ENCODE results near the gene MRTFB. TPM values are rescaled to one million over a fixed set of nuclear protein-coding genes. Genes with fewer than 3 reads are reported as not detected.
"Not testable (repeated sequence)": the region's sequence is repeated elsewhere in the genome, so short reads cannot be mapped to it uniquely, and the experiment has no call there.

The MRTFB gene
- total RNA-seq, 8 experiments from 2014 or later = 4.2 to 32.2 (median 13.6) TPM

GRCh38 chr16:14112539-14112856 lies 41.4 kb downstream of the MRTFB start:
- no peak for ATAC-seq (replicated peaks in 6 of 8)
- in situ Hi-C loops (cut with MboI; ENCODE audit: low pct_unique_long_range_greater_than_20kb in 2 of 9, low sequenced_read_pairs in 9 of 9, unreplicated experiment in 9 of 9) = no loop called here
- WGBS, 10 experiments = 0 to 100% (median 60%) methylated on average over 1 of the region's 1 CpG; no CpG with 5 or more reads in 4 of the 10 experiments
- Histone ChIP-seq H3K4me3 (no peak overlapping the region), H3K27ac (no peak overlapping the region), H3K4me1 (replicated peaks in 1 of 2) (no peaks in the 10 kb centered on the region)

DNA sequence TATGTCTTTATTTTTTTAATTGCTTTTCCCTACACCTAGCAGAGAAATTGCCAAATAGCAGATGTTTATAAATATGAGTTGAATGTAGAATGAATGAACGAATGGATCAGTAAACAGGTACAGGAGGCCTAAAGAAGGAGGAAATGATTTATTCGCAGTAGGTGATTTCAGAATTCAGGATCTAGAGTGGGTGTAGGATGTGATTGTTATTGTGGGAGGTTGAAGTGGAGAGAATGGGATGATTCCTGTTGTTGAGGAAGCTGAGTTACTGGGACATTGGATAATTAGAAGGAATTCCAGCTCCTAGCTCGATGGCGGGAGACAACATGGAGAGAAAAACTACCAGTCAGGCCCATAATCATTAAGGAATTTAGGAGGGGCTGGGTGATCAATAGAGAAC lies 42.2 kb downstream of the MRTFB start:
- in situ Hi-C loops (cut with MboI; ENCODE audit: low pct_unique_long_range_greater_than_20kb in 2 of 9, low sequenced_read_pairs in 9 of 9, unreplicated experiment in 9 of 9) = no loop called here
- Histone ChIP-seq H3K4me1 (replicated peaks in 1 of 2) (no peaks in the 10 kb centered on the region), H3K27ac (no peak overlapping the region), H3K4me3 (no peak overlapping the region)
- WGBS, 10 experiments = 70 to 100% (median 85%) methylated on average over 1 to 4 of the region's 4 CpGs; no CpG with 5 or more reads in 1 of the 10 experiments
- ATAC-seq (replicated peaks in 6 of 8) = no peak

DNA sequence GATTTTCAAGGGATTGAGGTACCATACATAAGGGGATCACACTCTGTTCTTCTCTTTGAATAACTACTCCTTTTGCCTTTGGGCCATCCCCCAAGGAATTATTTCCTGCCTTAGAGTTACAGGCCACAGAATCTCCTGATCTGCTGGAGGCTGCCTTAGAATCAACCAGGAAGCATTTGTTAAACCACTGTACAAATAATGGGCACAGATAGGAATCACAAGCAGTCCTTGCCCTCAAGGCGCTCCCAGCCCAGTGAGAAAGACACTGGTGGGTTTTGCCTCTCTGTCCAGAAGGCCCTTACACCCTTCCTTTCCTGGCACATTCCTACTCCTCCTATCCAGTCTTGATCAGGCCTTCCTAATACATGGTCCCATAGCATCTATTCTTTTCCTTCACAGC lies 45.9 kb downstream of the MRTFB start:
- no peaks in the 10 kb centered on the region for H3K4me1 ChIP-seq (replicated peaks in 1 of 2)
- ATAC-seq (replicated peaks in 6 of 8) = peak in 1 of 8 experiments; percentile 36
- no peak overlapping the region for H3K27ac ChIP-seq
- H3K4me3 ChIP-seq = no peak overlapping the region
- WGBS, 10 experiments = 100% methylated on average over 1 of the region's 1 CpG; no CpG with 5 or more reads in 4 of the 10 experiments
- in situ Hi-C loops (cut with MboI; ENCODE audit: low pct_unique_long_range_greater_than_20kb in 2 of 9, low sequenced_read_pairs in 9 of 9, unreplicated experiment in 9 of 9) = no loop called here

DNA sequence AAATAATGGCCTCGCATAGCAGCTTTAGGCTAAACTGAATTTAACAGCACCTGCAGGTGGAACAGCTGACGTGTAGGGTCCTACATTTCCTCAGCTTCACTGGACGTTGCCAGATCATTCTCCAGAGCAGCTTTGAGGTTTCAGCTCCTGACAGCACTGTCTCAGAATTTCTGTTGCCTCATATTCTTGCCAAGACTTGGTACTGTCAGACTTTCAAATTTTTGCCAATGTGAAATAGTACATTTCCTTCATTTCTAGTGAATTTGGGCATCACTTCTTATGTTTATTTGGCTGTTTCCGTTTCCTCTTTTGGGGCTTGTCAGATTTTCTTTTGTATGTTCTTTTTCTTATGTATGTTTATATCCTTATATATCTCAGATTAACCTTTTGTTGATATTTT lies 48.7 kb downstream of the MRTFB start:
- no peak overlapping the region for H3K4me3 ChIP-seq
- no peak for ATAC-seq (replicated peaks in 6 of 8)
- no peak overlapping the region for H3K27ac ChIP-seq
- in situ Hi-C loops (cut with MboI; ENCODE audit: low pct_unique_long_range_greater_than_20kb in 2 of 9, low sequenced_read_pairs in 9 of 9, unreplicated experiment in 9 of 9) = no loop called here
- no peaks in the 10 kb centered on the region for H3K4me1 ChIP-seq (replicated peaks in 1 of 2)
- WGBS, 10 experiments = 54 to 100% (median 84%) methylated on average over 2 to 4 of the region's 4 CpGs

GRCh38 chr16:14120335-14120734 lies 49.2 kb downstream of the MRTFB start:
- 71 to 100% (median 95%) methylated on average over 1 to 4 of the region's 4 CpGs for WGBS, 10 experiments
- H3K4me1 ChIP-seq (replicated peaks in 1 of 2) = no peaks in the 10 kb centered on the region
- in situ Hi-C loops (cut with MboI; ENCODE audit: low pct_unique_long_range_greater_than_20kb in 2 of 9, low sequenced_read_pairs in 9 of 9, unreplicated experiment in 9 of 9) = no loop called here
- no peak overlapping the region for H3K27ac ChIP-seq
- ATAC-seq (replicated peaks in 6 of 8) = no peak
- H3K4me3 ChIP-seq = no peak overlapping the region

DNA sequence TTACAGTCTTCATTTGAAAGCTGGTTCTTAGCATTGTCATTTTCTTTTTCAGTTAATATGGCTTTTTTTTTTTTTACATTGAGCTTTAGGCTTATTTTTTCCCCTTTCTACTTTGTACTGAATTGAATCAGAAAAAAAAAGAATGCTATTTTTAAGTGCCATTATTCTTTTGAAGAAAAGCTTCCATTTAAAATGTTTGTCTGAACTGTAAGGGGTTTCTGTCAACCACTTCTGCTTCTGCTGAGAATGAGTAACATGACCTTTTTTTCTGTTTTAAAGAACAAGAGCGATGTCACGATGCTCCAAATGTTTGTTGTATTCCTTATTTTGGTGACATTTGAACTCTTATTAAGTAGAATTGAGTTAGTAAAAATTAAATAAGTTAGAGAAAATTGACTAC lies 50.0 kb downstream of the MRTFB start:
- in situ Hi-C loops (cut with MboI; ENCODE audit: low pct_unique_long_range_greater_than_20kb in 2 of 9, low sequenced_read_pairs in 9 of 9, unreplicated experiment in 9 of 9) = no loop called here
- Histone ChIP-seq H3K4me1 (replicated peaks in 1 of 2) (no peaks in the 10 kb centered on the region), H3K27ac (no peak overlapping the region), H3K4me3 (no peak overlapping the region)
- ATAC-seq (replicated peaks in 6 of 8) = no peak
- WGBS, 10 experiments = 64 to 100% (median 85%) methylated on average over 1 to 2 of the region's 2 CpGs; no CpG with 5 or more reads in 1 of the 10 experiments

DNA sequence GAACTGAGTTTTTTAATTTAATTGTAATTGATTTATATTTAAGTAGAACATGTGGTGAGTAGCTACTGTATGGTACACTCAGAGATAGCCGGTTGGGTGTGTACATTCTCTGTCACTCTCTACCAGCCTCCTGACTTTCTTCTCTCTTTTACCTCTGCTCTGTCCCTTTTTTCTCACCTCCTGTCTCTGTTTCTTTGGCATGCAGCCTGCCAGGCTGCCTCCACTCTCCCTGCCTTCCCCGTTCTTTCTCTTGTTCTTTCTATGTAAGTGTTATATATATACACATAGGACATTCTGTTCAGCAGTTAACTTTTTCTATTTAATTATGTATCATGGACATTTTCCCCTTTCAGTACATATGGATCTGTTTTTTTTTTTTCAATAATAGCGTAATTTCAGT lies 50.8 kb downstream of the MRTFB start:
- in situ Hi-C loops (cut with MboI; ENCODE audit: low pct_unique_long_range_greater_than_20kb in 2 of 9, low sequenced_read_pairs in 9 of 9, unreplicated experiment in 9 of 9) = no loop called here
- Histone ChIP-seq H3K4me1 (replicated peaks in 1 of 2) (no peaks in the 10 kb centered on the region), H3K4me3 (no peak overlapping the region), H3K27ac (no peak overlapping the region)
- WGBS, 10 experiments = 50 to 100% (median 94%) methylated on average over 2 to 3 of the region's 3 CpGs; no CpG with 5 or more reads in 1 of the 10 experiments
- ATAC-seq (replicated peaks in 6 of 8) = no peak

DNA sequence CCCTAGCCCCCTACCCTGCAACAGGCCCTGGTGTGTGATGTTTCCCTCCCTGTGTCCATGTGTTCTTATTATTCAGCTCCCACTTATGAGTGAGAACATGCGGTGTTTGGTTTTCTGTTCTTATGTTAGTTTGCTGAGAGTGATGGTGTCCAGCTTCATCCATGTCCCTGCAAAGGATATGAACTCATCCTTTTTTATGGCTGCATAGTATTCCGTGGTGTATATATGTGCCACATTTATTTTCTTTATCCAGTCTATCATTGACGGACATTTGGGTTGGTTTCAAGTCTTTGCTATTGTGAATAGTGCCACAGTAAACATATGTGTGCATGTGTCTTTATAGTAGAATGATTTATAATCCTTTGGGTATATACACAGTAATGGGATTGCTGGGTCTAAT lies 51.3 kb downstream of the MRTFB start:
- H3K4me3 ChIP-seq; H3K27ac ChIP-seq; ATAC-seq (replicated peaks in 6 of 8); H3K4me1 ChIP-seq (replicated peaks in 1 of 2); in situ Hi-C loops (cut with MboI; ENCODE audit: low pct_unique_long_range_greater_than_20kb in 2 of 9, low sequenced_read_pairs in 9 of 9, unreplicated experiment in 9 of 9): not testable (repeated sequence)
- WGBS, 10 experiments = 80 to 100% (median 100%) methylated on average over 1 to 3 of the region's 3 CpGs; no CpG with 5 or more reads in 4 of the 10 experiments

DNA sequence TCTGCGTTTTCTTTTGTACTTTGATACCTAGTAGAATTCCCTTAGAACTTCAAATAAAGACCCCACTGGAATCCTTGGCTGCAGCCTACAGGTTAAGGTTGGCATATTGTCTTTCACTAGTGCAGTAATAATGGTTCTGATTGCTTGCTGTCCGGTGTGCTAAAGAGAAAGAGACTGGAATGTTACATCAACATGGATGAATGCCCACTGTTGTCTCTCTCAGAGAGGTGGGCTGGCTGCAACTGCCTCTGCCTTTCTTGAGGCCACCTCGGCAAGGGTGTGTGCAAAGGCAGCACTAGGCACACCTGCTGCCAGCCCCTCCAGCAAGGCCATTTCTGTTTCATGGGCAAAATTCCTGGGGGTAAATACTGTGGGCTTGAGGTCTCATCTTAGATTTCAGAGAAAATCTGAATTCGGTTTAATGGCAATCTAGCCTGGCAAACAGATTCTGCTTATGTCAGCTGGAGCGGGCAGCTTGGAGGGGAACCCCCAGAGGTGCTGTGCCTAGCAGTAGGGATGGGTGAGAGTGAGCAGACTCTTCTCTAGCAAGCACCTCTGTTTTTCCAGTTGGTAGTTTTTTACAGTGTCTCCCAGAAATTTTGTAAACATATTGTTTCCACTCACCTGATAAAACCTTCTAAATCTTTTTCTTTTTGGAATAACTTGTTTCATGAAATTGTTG lies 54.0 kb downstream of the MRTFB start:
- ATAC-seq (replicated peaks in 6 of 8) = peak in 3 of 8 experiments; percentile 32 to 50 (median 41)
- no peaks in the 10 kb centered on the region for H3K4me1 ChIP-seq (replicated peaks in 1 of 2)
- no peak overlapping the region for H3K4me3 ChIP-seq
- WGBS, 10 experiments = 57 to 100% (median 92%) methylated on average over 1 to 5 of the region's 5 CpGs; no CpG with 5 or more reads in 1 of the 10 experiments
- H3K27ac ChIP-seq = no peak overlapping the region
- in situ Hi-C loops (cut with MboI; ENCODE audit: low pct_unique_long_range_greater_than_20kb in 2 of 9, low sequenced_read_pairs in 9 of 9, unreplicated experiment in 9 of 9) = no loop called here

GRCh38 chr16:14125708-14126107 lies 54.6 kb downstream of the MRTFB start:
- H3K27ac ChIP-seq = no peak overlapping the region
- no peak for ATAC-seq (replicated peaks in 6 of 8)
- H3K4me1 ChIP-seq (replicated peaks in 1 of 2) = no peaks in the 10 kb centered on the region
- in situ Hi-C loops (cut with MboI; ENCODE audit: low pct_unique_long_range_greater_than_20kb in 2 of 9, low sequenced_read_pairs in 9 of 9, unreplicated experiment in 9 of 9) = no loop called here
- 69 to 100% (median 90%) methylated on average over 2 to 3 of the region's 3 CpGs; no CpG with 5 or more reads in 2 of the 10 experiments for WGBS, 10 experiments
- H3K4me3 ChIP-seq = no peak overlapping the region

DNA sequence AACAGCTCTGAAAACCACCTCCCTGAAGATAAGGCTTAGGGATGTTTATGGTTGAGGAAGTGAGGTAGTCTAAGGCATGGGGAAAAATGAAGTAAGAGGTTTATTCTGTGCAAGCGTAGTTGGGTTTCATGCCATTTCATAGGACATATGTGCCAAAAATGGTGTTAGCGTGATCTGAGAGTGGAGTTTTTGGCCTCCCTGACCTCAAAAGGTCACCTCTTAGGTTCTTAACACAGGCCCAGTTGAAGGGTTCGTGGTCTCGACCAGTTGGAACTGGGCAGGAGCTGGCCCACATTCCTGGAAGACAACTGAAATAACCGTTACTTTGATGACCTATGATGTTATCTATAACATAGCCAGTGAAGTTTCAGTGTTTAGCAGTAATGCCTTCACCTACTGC lies 57.0 kb downstream of the MRTFB start:
- Histone ChIP-seq H3K27ac (no peak overlapping the region), H3K4me1 (replicated peaks in 1 of 2) (no peaks in the 10 kb centered on the region), H3K4me3 (no peak overlapping the region)
- no peak for ATAC-seq (replicated peaks in 6 of 8)
- 80 to 100% (median 95%) methylated on average over 1 to 5 of the region's 5 CpGs; no CpG with 5 or more reads in 2 of the 10 experiments for WGBS, 10 experiments
- in situ Hi-C loops (cut with MboI; ENCODE audit: low pct_unique_long_range_greater_than_20kb in 2 of 9, low sequenced_read_pairs in 9 of 9, unreplicated experiment in 9 of 9) = no loop called here

GRCh38 chr16:14129502-14129901 lies 58.4 kb downstream of the MRTFB start:
- H3K4me1 ChIP-seq (replicated peaks in 1 of 2) = no peaks in the 10 kb centered on the region
- WGBS, 10 experiments = 86 to 100% (median 91%) methylated on average over 1 to 5 of the region's 5 CpGs; no CpG with 5 or more reads in 1 of the 10 experiments
- H3K4me3 ChIP-seq = no peak overlapping the region
- no peak for ATAC-seq (replicated peaks in 6 of 8)
- no peak overlapping the region for H3K27ac ChIP-seq
- in situ Hi-C loops (cut with MboI; ENCODE audit: low pct_unique_long_range_greater_than_20kb in 2 of 9, low sequenced_read_pairs in 9 of 9, unreplicated experiment in 9 of 9) = no loop called here

- ATAC-seq (replicated peaks in 6 of 8) = no peak
- H3K4me3 ChIP-seq = no peak overlapping the region
- no peaks in the 10 kb centered on the region for H3K4me1 ChIP-seq (replicated peaks in 1 of 2)
- H3K27ac ChIP-seq = no peak overlapping the region
- in situ Hi-C loops (cut with MboI; ENCODE audit: low pct_unique_long_range_greater_than_20kb in 2 of 9, low sequenced_read_pairs in 9 of 9, unreplicated experiment in 9 of 9) = no loop called here
- 42 to 100% (median 76%) methylated on average over 1 to 4 of the region's 4 CpGs for WGBS, 10 experiments
Observed at GRCh38 chr16:14131774-14132695, 60.9 kb downstream of the MRTFB start.
